Right lobe of liver (tissue), 6 donors: ENCODE measurements around the gene CCDC88C. TPM values are rescaled to one million over a fixed set of nuclear protein-coding genes. Genes with fewer than 3 reads are reported as not detected.

ENCODE experiments used
- ATAC-seq, 4 donors: fragments of 200-7000 bp; cut with Tn5 transposase; one replicate each; pipeline ENCODE4 v1.9.1; 2020; ENCODE audit warnings: mild to moderate bottlenecking in 4 of 4, moderate library complexity in 4 of 4
- DNase-seq, 3 donors: peaks; one replicate each; pipeline ENCODE4 v3.0.0-alpha.2; 2020
- H3K27ac ChIP-seq, 3 donors: fragments of 200-600 bp; one replicate each; pipeline ENCODE4 v1.8.0; 2022
- H3K27me3 ChIP-seq, 2 donors: fragments of 200-600 bp; one replicate each; pipeline ENCODE4 v1.8.0; 2022
- H3K36me3 ChIP-seq, 4 donors: fragments of 200-600 bp; sonication (generic) in 1 of 4; one replicate each; pipeline versions ENCODE4 v1.5.1 to v1.8.0; 2017 to 2022; ENCODE audit warnings: control low read depth in 1 of 4
- H3K4me1 ChIP-seq, 4 donors: fragments of 200-600 bp; sonication (generic) in 1 of 4; one replicate each; pipeline versions ENCODE4 v1.5.1 to v1.8.0; 2017 to 2022; ENCODE audit warnings: control low read depth in 1 of 4
- H3K4me3 ChIP-seq, 3 donors: fragments of 200-600 bp; one replicate each; pipeline ENCODE4 v1.8.0; 2022
- H3K9me3 ChIP-seq, 4 donors: fragments of 200-600 bp; sonication (generic) in 1 of 4; one replicate each; pipeline versions ENCODE4 v1.5.1 to v1.8.0; 2017 to 2022; ENCODE audit warnings: control low read depth in 1 of 4
- CTCF ChIP-seq, 4 donors: fragments of 200-600 bp in 3 of 4; fragments of 450-650 bp in 1 of 4; IDR thresholded peaks; one replicate each; pipeline versions ENCODE4 v1.5.1 to v1.8.0; 2016 to 2022; ENCODE audit warnings: antibody characterized with exemption in 4 of 4, mild to moderate bottlenecking in 2 of 4
- POLR2A ChIP-seq: fragments of 450-650 bp; IDR thresholded peaks from one replicate; pipeline ENCODE4 v1.6.1; 2017; ENCODE audit warnings: antibody characterized with exemption, mild to moderate bottlenecking
- WGBS: methylation state at CpG from one replicate; pipeline ENCODE4 v1.1.6; 2018; ENCODE audit warnings: low coverage, low lambda C conversion rate; ENCODE audit not compliant: insufficient coverage; ENCODE audit errors: missing lambda C conversion rate; 5-methylcytosine and 5-hydroxymethylcytosine counted together
- intact Hi-C, 2 donors: fragments of 100-400 bp; cut with DNase I; formaldehyde crosslinking; loops; one replicate each; pipeline versions ENCODE4 v1.11.2 to v1.14.1; 2022
- total RNA-seq, 6 experiments: library from RNA; depleted of rRNA in 2 of 6; stranded (reverse); fragments of >200 nt in 2 of 6; fragmentation: NEBNext Ultra II Directional in 3 of 6; extraction: Animal tissue kit (Norgen Biotek cat#: 25700) in 3 of 6; gene quantifications; one replicate each; pipeline versions ENCODE4 v1.1.0 to v1.2.4, GENCODE V29; 2016 to 2023
- donor health status: DM: no; HTN: yes; CAD: no.
- donor health status: DM: no; HTN: no; CAD: no.
- donor health status: DM: no; HTN: no; CAD: no.
- donor health status: DM: no; HTN: yes; CAD: no.
- donor health status: DM: no; HTN: yes; CAD: no.

Gene CCDC88C
- total RNA-seq, 6 experiments from 2014 or later: 1.2 to 5.7 (median 3.1) TPM

DNA sequence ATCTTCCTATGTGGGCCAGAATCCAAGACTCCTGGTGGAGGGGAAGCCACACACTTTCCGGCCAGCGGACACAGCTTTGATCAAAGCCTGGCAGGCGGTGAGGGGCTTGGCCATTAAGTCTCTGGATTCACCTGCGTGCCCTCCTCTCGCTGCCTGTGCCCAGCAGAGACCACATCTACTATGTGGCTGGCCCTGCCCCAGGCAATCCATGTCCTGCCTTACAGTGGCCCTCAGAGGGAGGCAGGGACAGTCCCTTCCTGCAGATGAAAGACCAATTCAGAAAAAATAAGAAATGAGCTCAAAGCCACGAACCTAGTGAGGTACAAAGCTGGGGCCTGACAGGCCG lies 90.4 kb downstream of the CCDC88C start:
- no peak overlapping the region for H3K4me3 ChIP-seq
- H3K4me1 ChIP-seq: peaks cover 0 to 14% (median 3%) of the 10 kb centered on the region in 4 donors
- DNase-seq (no peak), ATAC-seq (no peak)
- H3K27ac ChIP-seq: no peak overlapping the region
- TF ChIP-seq CTCF (IDR thresholded peaks at IDR 0.05) (no peak), POLR2A (no peak)
- no peaks in the 10 kb centered on the region for H3K9me3 ChIP-seq
- no CpG with 5 or more reads among the region's 7 CpGs for WGBS
- intact Hi-C loops: loop anchor here in 1 of 2 donors (5.0 kb wide), 1 partner anchor 90 kb away; the partner anchor contains the start of gene CCDC88C
- no peaks in the 10 kb centered on the region for H3K27me3 ChIP-seq
- H3K36me3 ChIP-seq: no peaks in the 10 kb centered on the region

GRCh38 chr14:91326514-91327249 lies 90.9 kb downstream of the CCDC88C start:
- no peaks in the 10 kb centered on the region for H3K36me3 ChIP-seq

GRCh38 chr14:91324606-91325575 lies 92.7 kb downstream of the CCDC88C start:
- TF ChIP-seq CTCF (IDR thresholded peaks at IDR 0.05) (no peak), POLR2A (no peak)
- Histone ChIP-seq H3K36me3 (no peaks in the 10 kb centered on the region), H3K4me1 (peaks cover 0 to 5% (median under 1%) of the 10 kb centered on the region in 4 donors), H3K27me3 (no peaks in the 10 kb centered on the region), H3K4me3 (no peak overlapping the region), H3K9me3 (no peaks in the 10 kb centered on the region), H3K27ac (peak overlapping the region in 2 of 3 donors; percentile 25 to 62)
- intact Hi-C loops: loop anchor here in 1 of 2 donors (5.0 kb wide), 1 partner anchor 92 kb away; the partner anchor contains the start of gene CCDC88C
- ATAC-seq: no peak
- 72% methylated on average over 9 of the region's 20 CpGs for WGBS
- no peak for DNase-seq

More at GRCh38 chr14:91326514-91327249, 90.9 kb downstream of the CCDC88C start:
- DNase-seq (no peak), ATAC-seq (no peak)
- no peaks in the 10 kb centered on the region for H3K9me3 ChIP-seq
- no peak overlapping the region for H3K4me3 ChIP-seq
- no peak overlapping the region for H3K27ac ChIP-seq
- H3K27me3 ChIP-seq: no peaks in the 10 kb centered on the region
- intact Hi-C loops: loop anchor here in 1 of 2 donors (5.0 kb wide), 1 partner anchor 91 kb away; the partner anchor contains the start of gene CCDC88C
- 75% methylated on average over 10 of the region's 14 CpGs for WGBS
- peaks cover 0 to 10% (median under 1%) of the 10 kb centered on the region in 4 donors for H3K4me1 ChIP-seq
- no peak for TF ChIP-seq POLR2A
- TF ChIP-seq CTCF (IDR thresholded peaks at IDR 0.05): no peak

GRCh38 chr14:91323671-91324605 lies 93.7 kb downstream of the CCDC88C start:
- Histone ChIP-seq H3K4me3 (peak overlapping the region in 1 of 3 donors; percentile 15), H3K27me3 (no peaks in the 10 kb centered on the region), H3K4me1 (peaks cover 0 to 5% (median under 1%) of the 10 kb centered on the region in 4 donors), H3K36me3 (no peaks in the 10 kb centered on the region), H3K9me3 (no peaks in the 10 kb centered on the region), H3K27ac (peak overlapping the region in 2 of 3 donors; percentile 25 to 62)
- WGBS: 19% methylated on average over 10 of the region's 25 CpGs
- TF ChIP-seq CTCF (IDR thresholded peaks at IDR 0.05) (peak in 3 of 4 donors; percentile 92 to 99 (median 97)), POLR2A (no peak)
- ATAC-seq (peak; percentile 78 to 90 (median 85)), DNase-seq (peak; percentile 83 to 86 (median 86))
- intact Hi-C loops: no loop called here
